Measurements from ENCODE around the gene TPSD1.

The TPSD1 gene

GRCh38 chr16:1301562-1301961 is 45.7 kb downstream of the TPSD1 start:
- no peak for DNase-seq

- no peak for DNase-seq
These were observed 50.0 kb downstream of the TPSD1 start for GRCh38 chr16:1305823-1306222.

- no peak for DNase-seq
These were observed 50.5 kb downstream of the TPSD1 start for GRCh38 chr16:1306334-1306733.

- no peak for DNase-seq
These were observed 52.4 kb downstream of the TPSD1 start for GRCh38 chr16:1308036-1308976.

Data from amniotic stem cell (primary cell).